Endothelial cell of umbilical vein (primary cell): ENCODE data around the gene EEA1. TPM values are rescaled to one million over a fixed set of nuclear protein-coding genes. Genes with fewer than 3 reads are reported as not detected.

Source experiments
- BruUV-seq: library from RNA; stranded (reverse); fragments of 400-500 nt; replicated peaks from 2 replicates; lab custom pipeline; 2021; lab: Mats Ljungman, UMichigan
- CTCF ChIA-PET: fragments of 300-600, 350-600 bp; sonication (Branson Sonifier 250); formaldehyde crosslinking; loops from one replicate; lab custom pipeline; 2021; ENCODE audit warnings: antibody characterized with exemption, inconsistent platforms; lab: Charles Lee
- POLR2A ChIA-PET: fragments of 300-600, 350-600 bp; sonication (Branson Sonifier 250); formaldehyde crosslinking; loops from one replicate; lab custom pipeline; 2021; ENCODE audit warnings: antibody characterized with exemption, inconsistent platforms; lab: Charles Lee
- DNase-seq: peaks from one replicate; pipeline ENCODE4 v3.0.0-alpha.2; 2011; ENCODE audit warnings: low read depth, low spot score
- FAIRE-seq: peaks from 2 replicates; lab custom pipeline; 2011; peaks lifted over from hg19 to GRCh38; lab: Jason Lieb, UNC
- H2AFZ ChIP-seq: 2 replicates; pipeline ENCODE4 v1.6.0; 2012; ENCODE audit warnings: low read depth, low read length, control low read depth, inconsistent platforms
- H3K27ac ChIP-seq: 2 replicates; pipeline ENCODE4 v1.5.1; 2011; ENCODE audit warnings: low read depth, mild to moderate bottlenecking, control low read depth, low read length, moderate library complexity; ENCODE audit not compliant: insufficient read depth
- H3K27me3 ChIP-seq, 2 experiments: 2 replicates each; pipeline versions ENCODE4 v1.6.0 to v1.6.1; 2011; ENCODE audit warnings: low read length in 2 of 2, mixed read lengths in 1 of 2; ENCODE audit not compliant: control insufficient read depth in 2 of 2, insufficient read depth in 2 of 2
- H3K36me3 ChIP-seq, 2 experiments: 2 replicates in 1 of 2; 3 replicates in 1 of 2; pipeline ENCODE4 v1.5.1; 2011; ENCODE audit warnings: low read length in 2 of 2, mild to moderate bottlenecking in 1 of 2, moderate library complexity in 1 of 2; ENCODE audit not compliant: control insufficient read depth in 2 of 2, insufficient read depth in 2 of 2; ENCODE audit errors: extremely low read depth in 1 of 2
- H3K4me1 ChIP-seq: 3 replicates; pipeline ENCODE4 v1.5.1; 2011; ENCODE audit warnings: mild to moderate bottlenecking, low read length; ENCODE audit not compliant: control insufficient read depth, insufficient read depth; ENCODE audit errors: extremely low read depth
- H3K4me2 ChIP-seq: 2 replicates; pipeline ENCODE4 v1.6.1; 2011; ENCODE audit warnings: low read length, control low read depth, mixed read lengths; ENCODE audit not compliant: insufficient read depth
- H3K4me3 ChIP-seq, 3 experiments: fragments of 200-600 bp in 1 of 3; sonication (generic), shearing (Covaris generic) in 1 of 3; replicated peaks in 1 of 3; 2 replicates each; pipeline ENCODE4 v1.5.1; 2011 to 2016; ENCODE audit warnings: control low read depth in 3 of 3, low read length in 3 of 3, mild to moderate bottlenecking in 2 of 3, inconsistent platforms in 1 of 3, low read depth in 1 of 3, moderate library complexity in 1 of 3; ENCODE audit not compliant: insufficient read depth in 1 of 3
- H3K79me2 ChIP-seq: 2 replicates; pipeline ENCODE4 v1.6.0; 2012; ENCODE audit warnings: low read length, inconsistent platforms; ENCODE audit not compliant: control insufficient read depth, insufficient read depth
- H3K9ac ChIP-seq: replicated peaks from 2 replicates; pipeline ENCODE3; 2011; ENCODE audit warnings: low read length, control low read depth; ENCODE audit not compliant: insufficient read depth; ENCODE audit errors: extremely low read depth
- H3K9me1 ChIP-seq: replicated peaks from 3 replicates; pipeline ENCODE4 v1.6.0; 2011; ENCODE audit warnings: mild to moderate bottlenecking, low read length; ENCODE audit not compliant: control insufficient read depth, insufficient read depth; ENCODE audit errors: extremely low read depth
- H3K9me3 ChIP-seq: replicated peaks from 2 replicates; pipeline ENCODE4 v1.5.1; 2012; ENCODE audit warnings: low read length, inconsistent platforms; ENCODE audit not compliant: control insufficient read depth, insufficient read depth
- H4K20me1 ChIP-seq: replicated peaks from 2 replicates; pipeline ENCODE3; 2011; ENCODE audit warnings: mild to moderate bottlenecking, low read length; ENCODE audit not compliant: control insufficient read depth, insufficient read depth; ENCODE audit errors: extremely low read depth
- EZH2 ChIP-seq: IDR thresholded peaks from 2 replicates; pipeline ENCODE4 v1.6.1; 2012; ENCODE audit warnings: borderline replicate concordance, low read depth, mild to moderate bottlenecking, moderate library complexity, low read length, inconsistent platforms; ENCODE audit not compliant: severe bottlenecking
- FOS ChIP-seq: IDR thresholded peaks from 2 replicates; pipeline ENCODE4 v1.6.1; 2011; ENCODE audit warnings: mild to moderate bottlenecking, low read length, moderate library complexity, borderline replicate concordance; ENCODE audit not compliant: insufficient read depth
- GATA2 ChIP-seq: IDR thresholded peaks from 2 replicates; pipeline ENCODE4 v1.7.0; 2011; ENCODE audit warnings: low read depth, mild to moderate bottlenecking, moderate library complexity, mixed read lengths, low read length; ENCODE audit not compliant: insufficient read length, insufficient read depth
- JUN ChIP-seq: IDR thresholded peaks from 2 replicates; pipeline ENCODE4 v1.6.1; 2011; ENCODE audit warnings: borderline replicate concordance, low read depth; ENCODE audit not compliant: insufficient read length, insufficient read depth
- MYC ChIP-seq: IDR thresholded peaks from one replicate; pipeline ENCODE4 v1.6.1; 2011; ENCODE audit warnings: mild to moderate bottlenecking, low read depth, low read length
- POLR2A ChIP-seq: IDR thresholded peaks from 2 replicates; pipeline ENCODE4 v1.6.1; 2012; ENCODE audit warnings: low read depth, mild to moderate bottlenecking, control low read depth, low read length
- POLR2AphosphoS5 ChIP-seq: IDR thresholded peaks from 2 replicates; pipeline ENCODE4 v1.6.1; 2012; ENCODE audit warnings: low read depth, mild to moderate bottlenecking, control low read depth, low read length, moderate library complexity; ENCODE audit not compliant: insufficient read depth
- dilution Hi-C: fragments of 300-500 bp; cut with MboI; formaldehyde crosslinking; loops from one replicate; pipeline ENCODE4 v1.15.0; 2019; ENCODE audit warnings: low sequenced_read_pairs; ENCODE audit not compliant: extremely low pct_ligation_motif_present
- intact Hi-C: fragments of 100-400 bp; cut with micrococcal nuclease; formaldehyde crosslinking; loops from one replicate; pipeline ENCODE4 v1.10.0; 2022
- polyA plus RNA-seq, 4 experiments: library from polyadenylated mRNA; depleted of rRNA in 3 of 4; stranded (reverse) in 3 of 4; unstranded in 1 of 4; fragments of >200 nt; gene quantifications; 2 replicates each; pipeline versions ENCODE4 v1.2.1 to v1.2.3, GENCODE V29; 2011 to 2012; ENCODE audit warnings: missing spikeins in 1 of 4
- total RNA-seq: library from RNA; stranded (reverse); gene quantifications from 2 replicates; pipeline ENCODE4 v1.2.3, GENCODE V29; 2021
- TF ChIP-seq, protein P1 (sequence below), 2 donors: IDR thresholded peaks; 1 replicate in 1 of 2; 2 replicates in 1 of 2; pipeline ENCODE4 v1.5.1; 2011; ENCODE audit warnings: low read length in 2 of 2, mild to moderate bottlenecking in 2 of 2, moderate library complexity in 2 of 2, control low read depth in 1 of 2, inconsistent platforms in 1 of 2, low read depth in 1 of 2; ENCODE audit not compliant: insufficient read depth in 1 of 2; ENCODE audit errors: extremely low read depth in 1 of 2
- TF ChIP-seq, protein P2 (sequence below): IDR thresholded peaks from 2 replicates; pipeline ENCODE4 v1.6.1; 2011; ENCODE audit not compliant: insufficient read depth, insufficient read length

Gene EEA1
- total and polyA plus RNA-seq, 2 donors (not counting 3 experiments of a cell fraction or from before 2014, with no cell fraction given), result 2.6 to 38.8 TPM

DNA sequence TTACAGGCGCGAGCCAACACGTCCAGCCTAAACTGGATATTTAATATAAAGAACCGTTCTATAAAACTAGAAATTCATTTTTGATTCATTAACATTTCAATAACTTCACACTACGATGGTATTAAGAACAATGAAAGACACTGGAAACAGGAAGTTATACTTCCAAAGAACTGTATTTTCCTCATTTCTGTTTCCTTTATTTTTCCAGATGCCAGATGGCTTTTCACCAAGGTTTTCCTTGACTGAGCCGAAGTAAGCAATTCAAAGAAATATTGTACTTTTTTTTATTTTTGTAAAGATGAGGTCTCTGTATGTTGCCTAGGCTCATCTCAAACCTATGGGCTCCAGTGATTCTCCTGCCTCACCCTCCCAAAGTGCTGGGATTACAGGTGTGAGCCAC is 28.2 kb downstream of the EEA1 start:
- no peak overlapping the region for H2AFZ ChIP-seq
- no peak overlapping the region for H3K4me2 ChIP-seq
- ChIA-PET CTCF (no interaction called here), POLR2A (no interaction called here)
- no peak overlapping the region for H3K4me3 ChIP-seq
- peaks cover 75% of the 10 kb centered on the region for H3K79me2 ChIP-seq
- dilution Hi-C loops, result no loop called here
- TF ChIP-seq EZH2, result no peak
- no peak for TF ChIP-seq POLR2A
- TF ChIP-seq, protein P1, sequence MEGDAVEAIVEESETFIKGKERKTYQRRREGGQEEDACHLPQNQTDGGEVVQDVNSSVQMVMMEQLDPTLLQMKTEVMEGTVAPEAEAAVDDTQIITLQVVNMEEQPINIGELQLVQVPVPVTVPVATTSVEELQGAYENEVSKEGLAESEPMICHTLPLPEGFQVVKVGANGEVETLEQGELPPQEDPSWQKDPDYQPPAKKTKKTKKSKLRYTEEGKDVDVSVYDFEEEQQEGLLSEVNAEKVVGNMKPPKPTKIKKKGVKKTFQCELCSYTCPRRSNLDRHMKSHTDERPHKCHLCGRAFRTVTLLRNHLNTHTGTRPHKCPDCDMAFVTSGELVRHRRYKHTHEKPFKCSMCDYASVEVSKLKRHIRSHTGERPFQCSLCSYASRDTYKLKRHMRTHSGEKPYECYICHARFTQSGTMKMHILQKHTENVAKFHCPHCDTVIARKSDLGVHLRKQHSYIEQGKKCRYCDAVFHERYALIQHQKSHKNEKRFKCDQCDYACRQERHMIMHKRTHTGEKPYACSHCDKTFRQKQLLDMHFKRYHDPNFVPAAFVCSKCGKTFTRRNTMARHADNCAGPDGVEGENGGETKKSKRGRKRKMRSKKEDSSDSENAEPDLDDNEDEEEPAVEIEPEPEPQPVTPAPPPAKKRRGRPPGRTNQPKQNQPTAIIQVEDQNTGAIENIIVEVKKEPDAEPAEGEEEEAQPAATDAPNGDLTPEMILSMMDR (IDR thresholded peaks at IDR 0.05; ENCODE audit: extremely low read depth in 1 of 2, insufficient read depth in 1 of 2, low read depth in 1 of 2, low read length in 2 of 2), result no peak
- no peak for TF ChIP-seq POLR2AphosphoS5
- TF ChIP-seq MYC, result no peak
- no peak for TF ChIP-seq GATA2
- no peak for TF ChIP-seq JUN
- TF ChIP-seq, protein P2, sequence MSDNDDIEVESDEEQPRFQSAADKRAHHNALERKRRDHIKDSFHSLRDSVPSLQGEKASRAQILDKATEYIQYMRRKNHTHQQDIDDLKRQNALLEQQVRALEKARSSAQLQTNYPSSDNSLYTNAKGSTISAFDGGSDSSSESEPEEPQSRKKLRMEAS, result no peak
- no peak for TF ChIP-seq FOS
- H3K9ac ChIP-seq, result no peak overlapping the region
- BruUV-seq, result no TSS peak
- no peaks in the 10 kb centered on the region for H3K27me3 ChIP-seq
- H3K9me3 ChIP-seq, result no peaks in the 10 kb centered on the region
- H3K27ac ChIP-seq, result no peak overlapping the region
- H3K9me1 ChIP-seq, result no peaks in the 10 kb centered on the region
- peak; percentile 58 for DNase-seq
- H3K4me1 ChIP-seq, result peaks cover 22% of the 10 kb centered on the region
- peaks cover 3% of the 10 kb centered on the region for H4K20me1 ChIP-seq
- FAIRE-seq, result peak; percentile 42
- intact Hi-C loops, result loop anchor here (1.0 kb wide), 1 partner anchor 27 kb away; no protein-coding TSS in a partner anchor
- no peaks in the 10 kb centered on the region for H3K36me3 ChIP-seq
